Middle frontal gyrus (tissue), 1 donor: Measurements from ENCODE around the gene PAX2.
"Not testable (repeated sequence)": the region's sequence is repeated elsewhere in the genome, so short reads cannot be mapped to it uniquely, and the experiment has no call there.

Experiments
- DNase-seq: peaks from one replicate; pipeline ENCODE4 v3.0.0-alpha.2; 2015; ENCODE audit warnings: low spot score; ENCODE audit errors: extremely low spot score

PAX2 gene

DNA sequence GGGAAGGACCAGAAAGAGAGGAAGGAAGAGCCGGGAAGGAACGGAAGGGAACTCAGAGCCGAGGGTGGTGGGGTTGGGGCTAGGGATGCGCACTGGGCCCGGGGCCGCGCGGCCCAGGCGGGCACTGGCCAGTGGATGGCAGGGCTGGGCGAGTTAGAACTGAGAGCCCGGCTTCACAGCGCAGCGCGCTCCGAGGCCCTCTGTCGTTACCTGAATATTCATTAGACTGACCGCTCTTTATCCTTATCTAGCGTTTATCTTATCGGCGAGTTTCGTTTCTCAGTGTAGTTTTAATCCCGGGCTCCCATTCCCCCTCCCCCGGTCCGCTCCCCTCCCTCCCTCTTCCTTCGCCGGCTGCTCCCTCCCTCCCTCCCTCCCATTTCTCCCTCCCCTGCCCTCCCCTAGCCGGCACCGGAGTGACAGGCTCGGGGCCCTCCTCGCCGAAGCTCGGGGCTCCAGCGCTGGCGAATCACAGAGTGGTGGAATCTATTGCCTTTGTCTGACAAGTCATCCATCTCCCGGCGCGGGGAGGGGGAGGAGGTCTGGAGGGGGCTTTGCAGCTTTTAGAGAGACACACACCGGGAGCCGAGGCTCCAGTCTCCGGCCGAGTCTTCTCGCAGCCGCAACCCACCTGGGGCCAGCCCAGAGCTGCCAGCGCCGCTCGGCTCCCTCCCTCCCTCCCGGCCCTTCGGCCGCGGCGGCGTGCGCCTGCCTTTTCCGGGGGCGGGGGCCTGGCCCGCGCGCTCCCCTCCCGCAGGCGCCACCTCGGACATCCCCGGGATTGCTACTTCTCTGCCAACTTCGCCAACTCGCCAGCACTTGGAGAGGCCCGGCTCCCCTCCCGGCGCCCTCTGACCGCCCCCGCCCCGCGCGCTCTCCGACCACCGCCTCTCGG, at the start of gene PAX2:
Gene PAX2 (plus strand): TSS at position 596 of the 895 bp plus-strand sequence. CDS start 679 bp downstream, outside the sequence.
- DNase-seq = no peak

DNA sequence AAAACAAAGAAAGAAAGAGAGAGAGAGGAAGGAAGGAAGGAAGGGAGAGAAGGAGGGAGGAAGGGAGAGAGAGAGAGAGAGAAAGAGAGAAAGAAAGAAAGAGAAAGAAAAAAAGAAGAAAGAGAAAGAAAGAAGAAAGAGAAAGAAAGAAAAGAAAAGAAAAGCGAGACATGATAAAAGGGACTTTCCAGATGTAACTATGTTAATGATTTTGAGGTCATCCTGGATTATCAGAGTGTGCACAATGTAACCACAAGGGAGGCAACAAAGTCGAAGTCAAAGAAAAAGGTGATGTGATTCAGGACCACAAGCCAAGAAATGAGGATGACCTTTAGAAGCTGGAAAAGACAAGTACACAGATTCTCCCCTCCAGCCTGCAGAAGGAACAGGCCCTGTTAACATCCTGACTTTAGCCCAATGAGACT, 48.9 kb upstream of the PAX2 start:
- no peak for DNase-seq

DNA sequence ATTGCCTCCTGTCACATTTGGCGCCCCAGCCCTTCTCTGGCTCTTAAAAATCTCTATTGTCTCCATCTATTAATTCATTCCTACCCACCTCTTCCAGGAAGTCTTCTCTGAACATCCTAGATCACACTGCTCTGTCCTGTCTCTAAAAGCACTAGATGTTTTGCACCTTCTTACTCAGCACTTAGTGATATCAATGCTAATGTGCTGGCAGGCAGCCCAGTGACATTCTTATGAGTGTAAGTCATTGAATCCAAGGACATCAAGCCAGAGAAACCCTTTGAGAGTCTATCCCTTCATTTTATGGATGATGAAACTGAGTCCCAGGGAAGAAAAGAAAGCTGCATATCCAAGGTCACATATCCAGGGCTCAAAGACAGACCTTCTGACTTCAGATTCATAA, 48.3 kb upstream of the PAX2 start:
- DNase-seq = no peak

DNA sequence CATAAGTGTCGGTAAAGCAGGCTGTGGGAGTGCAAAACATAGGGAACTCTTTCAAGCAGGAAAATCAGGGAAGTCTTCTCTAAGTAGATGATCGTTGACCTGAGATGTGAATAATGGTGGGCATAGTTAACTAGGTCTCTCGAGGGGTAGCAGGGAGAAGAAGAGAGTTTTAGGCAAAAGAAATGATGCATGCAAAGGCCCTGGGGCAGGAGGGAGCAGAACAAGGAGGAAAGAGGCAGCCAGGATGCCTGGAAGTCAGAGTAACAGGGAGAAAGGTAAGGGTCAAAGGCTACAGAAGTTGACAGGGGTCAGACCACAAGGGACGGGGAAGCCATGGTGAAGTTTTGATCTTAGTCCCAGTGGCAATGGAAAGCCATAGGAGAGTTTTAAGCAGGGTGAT, 47.8 kb upstream of the PAX2 start:
- DNase-seq = no peak

DNA sequence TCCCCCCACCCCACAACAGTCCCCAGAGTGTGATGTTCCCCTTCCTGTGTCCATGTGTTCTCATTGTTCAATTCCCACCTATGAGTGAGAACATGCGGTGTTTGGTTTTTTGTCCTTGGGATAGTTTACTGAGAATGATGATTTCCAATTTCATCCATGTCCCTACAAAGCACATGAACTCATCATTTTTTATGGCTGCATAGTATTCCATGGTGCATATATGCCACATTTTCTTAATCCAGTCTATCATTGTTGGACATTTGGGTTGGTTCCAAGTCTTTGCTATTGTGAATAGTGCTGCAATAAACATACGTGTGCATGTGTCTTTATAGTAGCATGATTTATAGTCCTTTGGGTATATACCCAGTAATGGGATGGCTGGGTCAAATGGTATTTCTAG, 43.7 kb upstream of the PAX2 start:
- not testable (repeated sequence) for DNase-seq

DNA sequence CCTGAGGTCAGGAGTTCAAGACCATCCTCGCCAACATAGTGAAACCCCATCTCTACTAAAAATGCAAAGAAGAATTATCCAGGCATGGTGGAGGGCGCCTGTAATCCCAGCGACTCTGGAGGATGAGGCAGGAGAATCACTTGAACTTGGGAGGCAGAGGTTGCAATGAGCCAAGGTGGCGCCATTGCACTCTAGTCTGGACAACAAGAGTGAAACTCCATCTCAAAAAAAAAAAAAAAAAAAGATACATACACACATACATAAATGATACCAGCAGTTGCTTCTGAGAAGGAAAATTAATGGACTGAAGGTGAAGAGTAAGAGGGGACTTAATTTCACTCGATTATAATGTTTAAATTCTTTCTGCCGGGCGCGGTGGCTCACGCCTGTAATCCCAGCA, 40.2 kb upstream of the PAX2 start:
- DNase-seq = no peak

DNA sequence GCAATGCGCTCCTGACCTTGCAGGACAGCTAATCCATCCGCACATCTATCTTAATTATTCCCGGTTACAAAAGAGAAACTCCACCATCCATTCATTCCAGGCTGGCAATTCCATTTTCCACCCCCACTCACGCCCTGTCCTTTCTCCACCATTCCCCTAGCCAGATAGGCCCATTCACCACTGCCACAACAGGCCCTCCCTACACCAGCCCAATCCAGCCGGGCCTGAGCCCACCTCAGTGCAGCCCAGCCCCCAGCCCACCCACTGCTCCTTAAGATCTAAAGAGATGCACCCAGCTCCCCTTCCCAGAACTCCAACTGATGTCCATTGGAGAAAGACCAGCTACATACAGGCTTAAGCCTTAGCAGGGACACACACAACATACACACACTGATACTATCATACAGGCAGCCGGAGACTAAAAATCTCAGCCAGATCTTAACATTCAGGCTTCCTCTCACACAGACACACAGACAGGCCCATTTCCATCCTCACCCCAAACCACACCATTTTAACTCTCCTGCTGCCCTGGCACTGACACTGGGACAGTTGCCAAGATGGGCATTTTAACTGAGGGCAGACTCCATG, 38.0 kb upstream of the PAX2 start:
- DNase-seq = no peak

DNA sequence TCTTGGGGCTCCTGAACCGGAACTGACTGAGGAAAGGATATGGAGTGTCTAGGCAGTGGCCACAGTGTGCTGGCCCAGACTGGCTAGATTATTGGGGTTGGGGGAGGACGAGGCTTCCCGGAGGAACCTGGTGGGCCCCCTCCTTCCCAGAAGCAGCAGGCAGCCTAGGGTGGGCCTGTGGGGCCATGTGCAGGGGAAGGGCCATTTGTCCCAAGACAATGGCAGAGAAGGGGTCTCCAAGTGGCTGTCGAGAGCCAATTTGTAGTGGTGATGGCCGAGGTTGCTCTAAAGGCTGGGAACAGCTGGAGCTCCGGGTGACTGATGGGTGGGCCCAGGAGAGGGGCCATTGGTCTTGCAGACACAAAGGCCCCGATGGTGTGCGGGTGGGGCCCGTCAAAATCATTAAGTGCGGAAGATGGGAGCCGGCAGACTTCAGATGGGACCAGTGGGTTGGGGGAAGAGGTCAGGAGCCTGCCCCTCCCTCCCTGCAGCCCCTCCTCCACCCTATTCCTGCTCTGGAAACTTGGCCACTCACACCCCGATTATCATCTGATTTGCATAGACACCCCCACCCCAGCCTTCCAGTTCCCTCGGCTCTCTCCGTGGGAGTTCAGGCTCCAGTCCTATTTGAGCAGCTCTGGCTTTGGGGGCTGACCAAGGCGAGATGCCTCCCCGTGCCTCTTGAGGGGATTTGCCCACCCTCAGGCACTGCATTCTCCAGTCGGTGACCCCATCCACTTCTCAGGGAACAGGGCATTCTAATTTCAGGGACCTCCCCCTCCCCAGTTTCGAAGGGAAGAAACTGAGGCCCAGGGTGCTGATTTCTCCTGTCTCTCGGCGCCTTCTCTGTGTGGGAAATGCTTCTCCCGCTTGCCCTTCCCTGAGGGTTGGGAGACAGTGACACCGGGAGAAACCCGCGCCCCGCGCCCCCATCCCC, 36.0 kb upstream of the PAX2 start:
- no peak for DNase-seq

DNA sequence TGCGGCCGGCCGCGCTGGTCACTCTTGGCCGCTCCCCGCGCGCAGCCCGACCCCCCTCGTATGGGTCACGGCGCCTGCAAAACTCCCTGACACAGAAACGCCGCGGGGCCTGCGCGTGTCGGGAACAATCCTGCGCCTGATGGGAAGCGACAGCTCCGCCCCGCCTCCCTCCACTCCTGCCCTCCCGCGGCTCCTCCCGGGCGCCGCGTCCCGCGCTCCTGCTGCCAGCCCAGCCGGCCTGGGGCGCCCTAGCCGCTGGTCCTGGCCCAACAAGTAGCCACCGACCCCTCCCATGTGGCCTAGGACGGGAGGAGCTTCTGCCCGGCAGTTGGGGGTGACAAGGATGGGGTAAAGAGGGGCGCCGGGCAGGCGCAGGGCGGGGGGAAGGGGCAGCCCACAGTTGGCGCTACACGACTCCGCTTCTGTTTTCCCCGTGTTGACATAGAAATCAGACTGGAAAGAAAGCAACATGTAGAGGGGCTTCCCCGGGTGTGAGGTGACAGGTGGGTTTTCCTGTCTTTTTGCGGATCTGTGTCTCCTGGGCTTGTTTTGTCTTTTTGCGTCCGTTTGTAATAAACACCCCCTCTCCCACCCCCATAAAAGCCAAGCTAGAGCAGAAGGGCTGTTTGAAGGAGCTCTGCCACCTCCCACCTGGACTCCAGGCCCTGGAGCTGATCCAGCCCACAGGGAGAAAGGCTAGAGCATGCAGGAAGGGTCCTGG, 35.1 kb upstream of the PAX2 start:
- DNase-seq = no peak

DNA sequence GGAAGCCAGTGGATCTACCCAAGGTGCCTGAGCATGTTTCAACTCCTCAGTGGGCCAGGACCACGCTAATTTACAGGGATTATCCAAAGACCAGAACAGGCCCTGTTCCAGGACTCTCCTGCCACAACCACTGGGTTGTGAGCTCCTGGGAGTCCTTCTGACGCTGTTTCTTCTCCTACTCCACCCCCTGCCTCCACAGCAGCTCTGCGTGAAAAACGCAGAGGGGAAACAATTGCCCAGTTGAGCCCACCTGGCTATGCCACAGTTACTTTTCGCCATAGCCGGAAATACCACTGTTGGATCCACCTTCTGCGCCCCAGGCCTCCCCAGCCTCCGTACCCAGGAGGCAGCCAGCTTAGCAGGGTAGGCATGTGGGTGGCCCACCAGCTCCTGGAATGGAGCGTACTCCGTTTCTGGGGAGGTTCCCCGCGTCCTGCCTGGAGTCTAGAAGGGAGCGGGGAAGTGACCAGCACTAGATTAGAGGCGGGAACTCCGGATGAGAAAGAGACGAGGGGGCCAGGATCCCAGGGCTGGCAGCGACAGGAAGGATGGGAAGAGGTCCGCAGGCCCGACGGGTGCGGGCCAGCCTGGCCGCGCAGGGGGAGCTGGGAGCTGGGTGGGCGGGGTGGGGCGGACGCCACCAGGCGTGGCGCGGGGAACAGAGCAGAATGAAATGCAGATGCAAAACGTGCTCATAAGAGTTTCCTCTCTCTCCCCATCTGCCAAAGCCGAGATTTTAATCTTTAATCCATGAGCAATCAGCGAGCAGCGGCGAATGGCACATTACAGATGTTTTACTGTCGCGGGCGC, 32.1 kb upstream of the PAX2 start:
- no peak for DNase-seq

DNA sequence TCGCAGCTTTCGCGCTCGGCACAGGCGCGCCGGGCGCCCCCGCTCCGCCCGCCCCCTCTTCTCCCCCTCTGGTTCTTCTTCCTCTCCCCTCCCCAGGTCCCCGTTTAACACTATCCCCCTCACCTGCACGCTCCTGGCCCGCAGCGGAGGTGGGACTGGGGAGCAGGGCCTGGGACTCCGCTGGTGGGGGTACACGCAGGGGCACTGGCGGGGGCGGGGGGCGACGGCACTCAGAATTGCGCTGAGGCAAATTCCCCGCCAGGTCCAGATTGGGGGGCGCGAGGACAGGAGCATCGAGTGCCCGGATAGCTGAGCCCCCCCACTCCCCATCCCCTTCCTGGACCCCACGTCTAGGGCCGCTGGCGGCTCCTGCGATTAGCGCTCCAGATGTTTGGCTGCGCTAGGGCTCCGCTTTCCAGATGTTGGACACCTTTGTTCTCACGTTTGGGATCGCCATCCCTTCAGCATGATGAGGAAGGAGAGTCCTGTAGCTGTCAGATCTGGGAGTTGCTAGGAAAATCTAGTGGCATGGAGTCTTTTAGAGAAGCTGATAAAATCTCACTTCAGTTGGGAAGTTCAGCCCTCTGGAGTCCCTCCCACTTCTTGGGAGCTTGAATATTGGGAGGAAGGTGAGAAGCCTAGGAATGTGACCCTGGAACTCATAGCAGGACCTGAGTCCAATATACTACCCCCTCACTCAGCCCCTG, 31.4 kb upstream of the PAX2 start:
- no peak for DNase-seq

DNA sequence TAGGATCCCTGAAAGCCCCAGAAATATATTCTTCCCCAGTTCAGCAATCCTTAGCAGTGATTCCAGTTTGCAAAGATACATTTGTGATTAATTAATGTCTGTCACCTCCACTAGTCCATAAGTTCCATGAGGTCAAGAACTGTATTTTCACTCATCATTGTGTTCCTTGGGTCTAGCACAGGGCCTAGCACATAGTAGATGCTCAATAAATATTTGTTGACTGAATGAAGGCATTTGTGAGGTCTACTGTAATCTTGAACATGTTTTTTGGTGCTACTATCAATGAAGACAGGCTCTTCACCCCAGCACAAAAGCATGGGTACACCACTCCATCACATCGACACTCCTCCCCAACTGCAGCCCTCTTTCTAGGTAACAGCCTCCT, 30.8 kb upstream of the PAX2 start:
- DNase-seq = no peak

DNA sequence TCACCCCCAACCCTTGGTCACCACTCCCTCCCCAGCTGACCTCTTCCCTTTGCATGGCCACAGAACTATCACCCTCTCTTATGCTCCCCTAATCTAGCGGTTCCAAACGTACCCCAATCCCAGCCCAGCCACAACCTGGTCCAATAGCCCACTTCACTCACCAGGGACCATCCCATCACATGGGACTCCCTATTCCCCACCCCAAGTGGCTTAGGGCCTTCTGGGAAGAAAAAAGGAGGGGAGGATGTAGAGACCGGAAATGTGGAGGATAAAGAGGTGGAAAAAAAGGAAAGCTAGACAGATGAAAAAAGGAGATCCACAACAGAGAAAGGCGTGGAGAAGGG, 30.3 kb upstream of the PAX2 start:
- no peak for DNase-seq

DNA sequence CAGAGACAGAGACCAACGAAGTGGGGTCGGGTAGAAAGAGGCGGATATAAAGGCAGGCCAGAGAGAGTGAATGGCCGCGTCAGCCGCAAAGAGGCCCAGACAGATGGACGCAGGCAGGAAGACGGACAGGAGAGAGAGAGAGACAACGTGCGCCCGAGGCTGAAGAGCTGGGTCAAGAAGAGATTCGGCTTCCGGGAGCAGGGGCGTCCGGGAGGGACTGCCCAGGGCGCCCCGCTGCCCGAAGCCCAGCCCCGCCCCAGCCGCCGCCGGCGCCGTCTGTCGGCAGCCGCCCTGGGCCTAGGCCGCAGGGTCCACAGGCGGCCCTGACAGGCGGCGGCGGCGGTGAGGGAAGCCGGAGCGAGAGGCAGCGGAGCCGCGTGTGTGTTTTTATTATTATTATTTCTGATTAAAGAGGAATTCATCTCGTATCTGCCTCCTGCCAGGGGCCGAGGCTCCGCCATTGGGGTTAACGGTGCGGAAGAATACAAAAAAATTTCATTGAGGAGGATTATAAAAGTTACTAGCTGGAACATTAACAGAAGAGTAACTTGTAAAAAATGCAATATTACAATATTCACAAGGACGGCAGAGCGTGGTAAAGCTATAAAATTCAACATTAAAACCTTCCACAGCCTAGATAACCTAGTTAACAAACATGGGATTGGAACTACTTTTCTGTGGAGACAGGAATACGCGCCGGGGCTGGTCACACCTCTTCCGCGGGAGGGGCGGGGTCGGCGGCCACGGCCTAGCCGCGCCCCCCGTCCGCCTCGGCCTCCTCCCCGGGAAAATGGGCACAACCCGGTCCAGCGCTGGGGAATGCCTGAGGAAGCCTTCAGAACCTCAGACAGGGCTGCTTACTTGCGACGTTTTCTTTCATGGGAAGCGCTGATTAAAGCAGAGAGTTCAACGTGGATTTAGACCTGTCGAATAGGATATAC, 29.7 kb upstream of the PAX2 start:
- no peak for DNase-seq

DNA sequence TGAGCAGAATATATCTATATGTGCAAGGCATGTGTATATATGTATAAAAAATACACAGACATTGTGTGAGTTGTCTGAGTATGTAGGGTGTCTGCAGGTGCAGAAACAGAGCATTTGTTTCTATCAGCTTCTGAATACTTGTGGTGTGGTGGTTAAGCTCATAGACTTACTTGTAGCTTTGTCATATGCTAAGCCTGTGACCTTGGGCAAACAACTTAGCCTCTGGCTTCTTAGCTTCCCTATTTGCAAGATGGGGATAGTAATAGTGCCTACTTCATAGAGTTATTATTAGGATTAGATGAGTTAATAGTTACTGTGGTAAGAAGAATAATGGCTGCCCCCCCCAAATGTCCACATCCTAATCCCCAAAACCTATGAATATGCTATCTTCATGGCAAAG, 28.2 kb upstream of the PAX2 start:
- DNase-seq = no peak

DNA sequence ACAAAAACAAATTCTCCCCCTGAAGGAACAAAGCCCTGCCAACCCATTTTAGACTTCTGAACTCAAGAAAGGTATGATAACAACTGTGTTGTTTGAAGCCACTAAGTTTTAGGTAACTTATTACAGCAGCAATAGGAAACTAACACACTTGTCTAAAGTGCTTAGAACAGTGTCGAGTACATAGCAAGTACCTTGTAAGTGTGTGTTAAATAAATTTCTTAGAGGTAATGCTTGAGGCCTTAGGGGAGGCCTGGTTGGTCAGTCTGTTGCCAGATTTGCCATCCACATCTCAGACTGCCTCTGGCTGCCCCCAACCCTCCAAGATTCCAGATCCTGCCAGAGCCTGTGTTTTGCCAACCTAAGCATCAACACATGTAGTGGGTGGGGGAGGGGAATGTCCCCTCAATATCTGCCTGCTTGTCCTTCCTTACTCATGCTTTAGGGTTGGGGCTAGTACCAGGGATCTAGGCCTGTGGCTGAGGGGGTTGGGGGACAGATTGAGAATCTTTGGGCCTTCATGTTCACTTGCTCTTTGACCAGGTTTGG, 27.1 kb upstream of the PAX2 start:
- DNase-seq = no peak

DNA sequence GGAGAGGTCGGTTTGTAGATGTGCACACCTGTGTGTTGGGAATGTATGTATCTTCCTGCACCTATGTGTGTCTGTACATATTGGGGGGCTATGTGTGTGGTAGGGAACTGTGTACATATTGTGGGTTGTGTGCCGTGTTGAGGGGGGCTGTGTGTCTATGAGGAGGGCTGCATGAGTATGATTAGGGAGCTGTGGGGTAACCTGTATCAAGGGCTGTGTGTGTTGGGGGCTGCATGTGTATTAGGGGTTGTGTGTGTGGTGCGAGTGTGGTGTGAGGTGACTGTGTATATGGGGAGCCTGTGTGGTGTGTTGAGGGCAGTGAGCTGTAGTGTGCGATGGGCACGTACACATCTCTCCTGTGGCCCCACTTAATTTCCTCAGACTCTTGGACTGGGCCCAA, 22.2 kb upstream of the PAX2 start:
- DNase-seq = no peak

DNA sequence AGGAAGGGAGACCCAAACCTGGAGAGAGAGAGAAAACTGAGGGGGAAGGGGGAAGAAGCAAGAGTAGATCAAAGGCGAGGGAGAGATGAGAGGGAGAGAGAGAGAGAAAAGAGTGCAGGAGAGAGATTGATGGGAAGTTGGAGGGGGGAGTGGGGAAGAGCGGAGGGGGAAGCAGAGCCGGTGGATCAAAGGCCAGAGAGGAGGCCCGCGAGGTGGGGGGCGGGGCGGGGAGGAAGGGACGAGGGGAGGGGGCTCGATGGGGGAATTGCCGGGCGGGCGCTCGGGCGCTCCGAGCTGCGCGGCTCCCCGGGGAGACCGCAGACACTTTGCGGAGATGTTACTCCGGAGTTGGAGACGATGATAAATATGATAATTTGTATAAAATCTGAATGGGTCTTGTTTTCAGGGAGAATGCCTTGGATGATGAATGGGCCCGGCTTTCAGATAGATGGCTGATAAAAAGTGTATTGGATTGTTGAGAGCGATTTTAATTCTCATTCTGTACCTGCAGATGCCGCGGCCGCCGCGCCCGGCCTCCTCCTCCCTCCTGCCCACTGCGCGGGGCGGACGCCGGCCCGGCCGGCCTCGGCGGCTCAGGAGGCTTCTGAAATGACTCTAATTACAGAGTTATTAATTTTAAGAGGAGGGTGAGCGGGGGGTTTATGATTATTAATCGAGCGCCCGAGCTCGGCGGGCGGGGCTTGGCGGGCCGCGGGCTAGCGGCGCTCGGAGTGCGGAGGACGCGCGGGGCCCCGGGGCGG, 21.4 kb upstream of the PAX2 start:
- DNase-seq = no peak
